Sigmoid colon (tissue), 4 donors: ENCODE data around the gene HOXA6.

ENCODE experiments used
- EP300 ChIP-seq, 4 donors: sonication (generic); formaldehyde crosslinking; IDR thresholded peaks; one replicate each; pipeline ENCODE4 v1.6.1; 2017; ENCODE audit warnings: antibody characterized with exemption in 4 of 4
- TF ChIP-seq, protein P1 (sequence below), 4 experiments: fragments of 450-650 bp in 3 of 4; fragments of 200-600 bp in 1 of 4; IDR thresholded peaks; one replicate each; pipeline ENCODE4 v1.5.1; 2016 to 2019; ENCODE audit warnings: antibody characterized with exemption in 4 of 4, mild to moderate bottlenecking in 3 of 4, moderate library complexity in 2 of 4

DNA sequence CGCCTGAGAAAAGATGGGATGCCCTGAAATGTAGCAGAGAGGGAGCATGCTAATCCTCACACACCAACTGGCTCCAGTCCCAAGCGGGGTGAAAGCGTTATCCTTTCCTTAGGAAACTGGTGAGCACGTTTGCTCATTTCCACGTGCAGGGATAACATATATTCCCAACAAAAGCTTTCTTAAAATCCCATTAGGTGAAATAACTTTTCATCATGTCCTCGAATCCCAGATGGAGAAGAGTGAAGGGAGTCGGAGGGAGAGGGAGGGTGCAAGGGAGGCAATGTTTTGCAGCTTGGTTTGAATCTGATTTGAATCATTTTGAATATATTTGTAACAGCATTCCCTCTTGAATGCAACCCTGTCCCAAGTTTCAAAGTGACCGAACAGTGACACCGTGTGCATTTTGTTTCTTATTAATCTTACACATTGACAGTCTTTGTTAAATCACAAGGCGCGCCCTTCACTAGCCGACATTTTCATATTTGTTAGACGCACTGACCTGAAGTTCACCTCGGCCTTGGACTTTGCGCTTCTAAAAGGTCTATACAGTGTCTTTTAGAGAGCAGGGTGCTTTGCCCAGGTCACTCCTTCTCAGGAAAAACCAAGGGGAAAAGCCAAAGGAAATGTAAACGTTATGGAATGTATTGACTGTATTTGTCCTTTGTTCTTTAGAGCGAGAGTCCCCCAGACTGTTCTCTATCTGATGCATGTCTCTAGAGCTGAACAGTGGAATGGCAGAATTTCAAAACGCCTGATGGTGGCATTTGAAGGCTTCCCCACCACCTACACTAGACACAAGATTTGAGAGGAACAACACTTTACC, 14.0 kb downstream of the HOXA6 start:
- TF ChIP-seq EP300 (IDR thresholded peaks at IDR 0.05): no peak
- TF ChIP-seq, protein P1, sequence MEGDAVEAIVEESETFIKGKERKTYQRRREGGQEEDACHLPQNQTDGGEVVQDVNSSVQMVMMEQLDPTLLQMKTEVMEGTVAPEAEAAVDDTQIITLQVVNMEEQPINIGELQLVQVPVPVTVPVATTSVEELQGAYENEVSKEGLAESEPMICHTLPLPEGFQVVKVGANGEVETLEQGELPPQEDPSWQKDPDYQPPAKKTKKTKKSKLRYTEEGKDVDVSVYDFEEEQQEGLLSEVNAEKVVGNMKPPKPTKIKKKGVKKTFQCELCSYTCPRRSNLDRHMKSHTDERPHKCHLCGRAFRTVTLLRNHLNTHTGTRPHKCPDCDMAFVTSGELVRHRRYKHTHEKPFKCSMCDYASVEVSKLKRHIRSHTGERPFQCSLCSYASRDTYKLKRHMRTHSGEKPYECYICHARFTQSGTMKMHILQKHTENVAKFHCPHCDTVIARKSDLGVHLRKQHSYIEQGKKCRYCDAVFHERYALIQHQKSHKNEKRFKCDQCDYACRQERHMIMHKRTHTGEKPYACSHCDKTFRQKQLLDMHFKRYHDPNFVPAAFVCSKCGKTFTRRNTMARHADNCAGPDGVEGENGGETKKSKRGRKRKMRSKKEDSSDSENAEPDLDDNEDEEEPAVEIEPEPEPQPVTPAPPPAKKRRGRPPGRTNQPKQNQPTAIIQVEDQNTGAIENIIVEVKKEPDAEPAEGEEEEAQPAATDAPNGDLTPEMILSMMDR (IDR thresholded peaks at IDR 0.05): no peak
